Measurements from ENCODE around the gene SYCP2L. TPM values are rescaled to one million over a fixed set of nuclear protein-coding genes. Genes with fewer than 3 reads are reported as not detected.

SYCP2L gene
- polyA plus RNA-seq, 1 of the 3 experiments (the other 2 are of a cell fraction) = 0.82 TPM

- WGBS (ENCODE audit: low lambda C conversion rate) = 91% methylated on average over 5 of the region's 5 CpGs
- TF ChIP-seq USF1 (IDR thresholded peaks at IDR 0.05; ENCODE audit: borderline replicate concordance, low read depth) (no peak), MXI1 (IDR thresholded peaks at IDR 0.05; ENCODE audit: low read depth, low read length) (no peak), RAD21 (IDR thresholded peaks at IDR 0.05; ENCODE audit: low read length) (no peak), SMC3 (IDR thresholded peaks at IDR 0.05; ENCODE audit: low read depth, low read length) (no peak), FOXJ3 (CRISPR knock-in tag; IDR thresholded peaks at IDR 0.05) (no peak), GABPA (IDR thresholded peaks at IDR 0.05; ENCODE audit: low read depth) (no peak)
Observed at GRCh38 chr6:10977231-10977968, 90.5 kb downstream of the SYCP2L start.

GRCh38 chr6:10979603-10980002 is 92.8 kb downstream of the SYCP2L start:
- CTCF ChIA-PET = no interaction called here
- POLR2A ChIA-PET = no interaction called here
- no peak overlapping the region for H3K4me3 ChIP-seq (ENCODE audit: low read depth in 2 of 2, low read length in 1 of 2)
- H3K9ac ChIP-seq = no peak overlapping the region
- H3K4me1 ChIP-seq (ENCODE audit: control insufficient read depth in 1 of 2, insufficient read depth in 2 of 2, low read depth in 1 of 2, low read length in 1 of 2) = no peaks in the 10 kb centered on the region
- no peaks in the 10 kb centered on the region for H3K9me3 ChIP-seq
- H3K27me3 ChIP-seq (ENCODE audit: insufficient read depth) = no peaks in the 10 kb centered on the region
- WGBS (ENCODE audit: low lambda C conversion rate) = 96% methylated on average over 1 of the region's 1 CpG
- no peak overlapping the region for H2AFZ ChIP-seq (ENCODE audit: low read depth)
- no peak overlapping the region for H3K4me2 ChIP-seq
- H3K79me2 ChIP-seq (ENCODE audit: insufficient read depth) = no peaks in the 10 kb centered on the region
- no peaks in the 10 kb centered on the region for H3K36me3 ChIP-seq (replicated peaks in 1 of 2; ENCODE audit: control insufficient read depth in 1 of 2, insufficient read depth in 2 of 2, low read length in 1 of 2)
- DNase-seq = no peak
- TF ChIP-seq RAD21 (IDR thresholded peaks at IDR 0.05; ENCODE audit: low read length) = no peak
- TF ChIP-seq NRF1 (IDR thresholded peaks at IDR 0.05; ENCODE audit: low read depth, low read length) = no peak
- TF ChIP-seq MAX (IDR thresholded peaks at IDR 0.05; ENCODE audit: low read depth) = no peak
- TF ChIP-seq POLR2AphosphoS5 (IDR thresholded peaks at IDR 0.05; ENCODE audit: low read depth, low read length) = no peak
- no peak for TF ChIP-seq GATA2 (CRISPR knock-in tag; IDR thresholded peaks at IDR 0.05)
- no peak for TF ChIP-seq JUND (IDR thresholded peaks at IDR 0.05)
- TF ChIP-seq ZBTB33 (IDR thresholded peaks at IDR 0.05; ENCODE audit: borderline replicate concordance, low read depth) = no peak
- no peak for TF ChIP-seq RXRA (IDR thresholded peaks at IDR 0.05; ENCODE audit: borderline replicate concordance, low read depth)
- no peak for TF ChIP-seq FOSL2 (IDR thresholded peaks at IDR 0.05; ENCODE audit: borderline replicate concordance, low read depth)
- TF ChIP-seq CTCF (IDR thresholded peaks at IDR 0.05) = no peak
- no peak for TF ChIP-seq NFIC (IDR thresholded peaks at IDR 0.05; ENCODE audit: borderline replicate concordance)
- TF ChIP-seq SIN3A (IDR thresholded peaks at IDR 0.05; ENCODE audit: borderline replicate concordance, low read depth, low read length) = no peak
- H3K9me2 ChIP-seq = no peaks in the 10 kb centered on the region
- no peak overlapping the region for H3K27ac ChIP-seq (ENCODE audit: low read depth in 2 of 2, low read length in 1 of 2)
- H3F3A ChIP-seq (replicated peaks; ENCODE audit: insufficient read depth) = no peaks in the 10 kb centered on the region
- no peaks in the 10 kb centered on the region for H4K20me1 ChIP-seq (ENCODE audit: insufficient read depth)

More at GRCh38 chr6:10977231-10977968, 90.5 kb downstream of the SYCP2L start:
- ChIA-PET CTCF (interaction anchor here (0.6 to 1.5 kb wide), 2 partner anchors 13 to 475 kb away, joined by 3 to 4 read pairs; no protein-coding TSS in a partner anchor), POLR2A (no interaction called here)
- Histone ChIP-seq H4K20me1 (ENCODE audit: insufficient read depth) (no peaks in the 10 kb centered on the region), H3F3A (replicated peaks; ENCODE audit: insufficient read depth) (no peaks in the 10 kb centered on the region), H3K4me3 (ENCODE audit: low read depth in 2 of 2, low read length in 1 of 2) (no peak overlapping the region), H3K4me1 (ENCODE audit: control insufficient read depth in 1 of 2, insufficient read depth in 2 of 2, low read depth in 1 of 2, low read length in 1 of 2) (no peaks in the 10 kb centered on the region), H3K9ac (no peak overlapping the region), H3K79me2 (ENCODE audit: insufficient read depth) (no peaks in the 10 kb centered on the region), H3K27me3 (ENCODE audit: insufficient read depth) (no peaks in the 10 kb centered on the region), H3K9me2 (no peaks in the 10 kb centered on the region), H3K27ac (ENCODE audit: low read depth in 2 of 2, low read length in 1 of 2) (no peak overlapping the region), H3K4me2 (no peak overlapping the region), H3K36me3 (replicated peaks in 1 of 2; ENCODE audit: control insufficient read depth in 1 of 2, insufficient read depth in 2 of 2, low read length in 1 of 2) (no peaks in the 10 kb centered on the region), H3K9me3 (no peaks in the 10 kb centered on the region), H2AFZ (ENCODE audit: low read depth) (no peak overlapping the region)
- DNase-seq = no peak

Data from SK-N-SH (cell line).